Activated T-helper 1 cell treated with anti-CD3 and anti-CD28 coated beads, Interleukin-12 subunit alpha, Interleukin-12 subunit beta, Interleukin-2, Interleukin-4 antibody, amounts not matched to agents 30 ng/mL and 10 ng/mL and 1 ng/mL, durations not matched to agents 14 hours and 24 hours and 36 hours (primary cell): ENCODE data around the gene C4orf17. TPM values are rescaled to one million over a fixed set of nuclear protein-coding genes. Genes with fewer than 3 reads are reported as not detected.
A peak's percentile ranks its signal among the peaks of the same experiment; 100 is the strongest.
"Not testable (repeated sequence)": the region's sequence is repeated elsewhere in the genome, so short reads cannot be mapped to it uniquely, and the experiment has no call there.

Experiments
- DNase-seq: peaks from one replicate; pipeline ENCODE4 v3.0.0; 2021; ENCODE audit warnings: low spot score
- H3K27ac Mint-ChIP-seq: one replicate; pipeline ENCODE4 v1.8.0; 2021; ENCODE audit warnings: mild to moderate bottlenecking, mixed read lengths
- H3K27me3 Mint-ChIP-seq: one replicate; pipeline ENCODE4 v1.8.0; 2022; ENCODE audit warnings: mild to moderate bottlenecking, moderate library complexity, mixed read lengths; ENCODE audit not compliant: insufficient read depth
- H3K36me3 Mint-ChIP-seq: one replicate; pipeline ENCODE4 v1.8.0; 2021; ENCODE audit warnings: low read depth, mixed read lengths
- H3K4me1 Mint-ChIP-seq: one replicate; pipeline ENCODE4 v1.8.0; 2021; ENCODE audit warnings: low read depth, mixed read lengths
- H3K4me3 Mint-ChIP-seq: one replicate; pipeline ENCODE4 v1.8.0; 2021; ENCODE audit warnings: mild to moderate bottlenecking, moderate library complexity, mixed read lengths
- H3K9me3 Mint-ChIP-seq: one replicate; pipeline ENCODE4 v1.8.0; 2021; ENCODE audit warnings: mixed read lengths
- intact Hi-C: fragments of 100-400 bp; cut with micrococcal nuclease; formaldehyde crosslinking; loops from one replicate; pipeline ENCODE4 v1.15.1; 2024
- total RNA-seq: library from RNA; stranded (reverse); gene quantifications from 2 replicates; pipeline ENCODE4 v1.2.3, GENCODE V29; 2022

Gene C4orf17
- not detected in 2 replicates for total RNA-seq

GRCh38 chr4:99510721-99511120, at the start of gene C4orf17:
Gene C4orf17, plus strand, starts transcription at chr4:99511021. Its CDS starts 2,061 bp downstream, at chr4:99513082.
- H3K4me3 Mint-ChIP-seq, result no peak within 1 kb of the TSS
- H3K27ac Mint-ChIP-seq, result no peak within 1 kb of the TSS
- peaks cover 5% of the 10 kb centered on the region for H3K27me3 Mint-ChIP-seq
- H3K36me3 Mint-ChIP-seq, result peaks cover 9% of the 10 kb centered on the region
- H3K4me1 Mint-ChIP-seq, result peaks cover 31% of the 10 kb centered on the region
- DNase-seq, result no peak
- intact Hi-C loops, result no loop called here
- peaks cover 16% of the 10 kb centered on the region for H3K9me3 Mint-ChIP-seq

DNA sequence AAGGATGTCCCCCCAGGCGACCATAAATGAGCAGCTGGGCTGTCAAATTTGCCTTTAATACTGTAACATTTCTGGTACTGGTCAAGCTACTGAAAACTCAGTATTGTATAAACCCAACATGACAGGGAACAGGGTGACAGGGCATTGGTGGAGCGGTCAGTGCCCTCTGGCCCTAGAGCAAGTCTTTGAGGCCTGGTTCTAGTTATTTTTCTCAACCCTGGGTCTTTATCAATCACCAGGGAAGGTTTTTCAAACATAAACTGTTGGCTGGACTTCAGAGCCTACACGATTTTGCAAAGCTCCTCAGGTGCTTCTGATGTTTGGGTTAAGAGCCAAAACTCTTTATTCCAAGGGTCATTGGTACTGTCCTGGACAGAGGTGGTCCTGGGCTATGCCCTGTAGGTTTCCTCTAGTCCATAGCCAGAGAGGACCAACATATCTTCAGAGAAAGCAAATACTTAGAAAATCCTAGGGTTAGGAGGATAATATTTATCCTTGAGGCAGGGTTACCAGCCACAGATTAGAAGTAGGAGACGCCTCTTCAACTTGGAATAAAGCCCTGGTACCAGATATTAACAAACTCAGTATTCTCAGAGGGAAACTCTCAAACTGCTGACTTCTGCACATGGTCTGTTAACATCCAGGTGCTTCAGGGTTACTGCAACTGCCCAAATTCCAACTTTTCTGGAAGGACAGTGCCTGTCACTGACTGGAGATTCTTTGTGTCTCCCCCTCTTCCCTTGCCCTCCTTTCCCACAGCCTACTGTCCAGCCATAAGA, 49.0 kb upstream of the C4orf17 start:
- Mint-ChIP-seq H3K9me3 (no peaks in the 10 kb centered on the region), H3K4me1 (no peaks in the 10 kb centered on the region), H3K27ac (no peak overlapping the region), H3K4me3 (no peak overlapping the region), H3K36me3 (no peaks in the 10 kb centered on the region), H3K27me3 (peaks cover 7% of the 10 kb centered on the region)
- no peak for DNase-seq
- intact Hi-C loops, result loop anchor here (2.0 kb wide), 2 partner anchors 423 to 467 kb away; partner anchors contain the start of gene METAP1

GRCh38 chr4:99462875-99463464, 47.9 kb upstream of the C4orf17 start:
- no peaks in the 10 kb centered on the region for H3K4me1 Mint-ChIP-seq
- H3K27me3 Mint-ChIP-seq, result peaks cover 11% of the 10 kb centered on the region
- H3K27ac Mint-ChIP-seq, result no peak overlapping the region
- intact Hi-C loops, result loop anchor here (1.0 to 2.0 kb wide), 4 partner anchors 58 to 468 kb away; partner anchors contain the start of gene METAP1
- H3K9me3 Mint-ChIP-seq, result no peaks in the 10 kb centered on the region
- peak; percentile 37 for DNase-seq
- H3K36me3 Mint-ChIP-seq, result no peaks in the 10 kb centered on the region
- H3K4me3 Mint-ChIP-seq, result no peak overlapping the region

- no peaks in the 10 kb centered on the region for H3K9me3 Mint-ChIP-seq
- no peak overlapping the region for H3K4me3 Mint-ChIP-seq
- DNase-seq, result no peak
- H3K27me3 Mint-ChIP-seq, result peaks cover 11% of the 10 kb centered on the region
- H3K27ac Mint-ChIP-seq, result no peak overlapping the region
- no peaks in the 10 kb centered on the region for H3K36me3 Mint-ChIP-seq
- intact Hi-C loops, result loop anchor here (1.0 to 2.0 kb wide), 4 partner anchors 58 to 469 kb away; partner anchors contain the start of gene METAP1
- no peaks in the 10 kb centered on the region for H3K4me1 Mint-ChIP-seq
These were observed 47.3 kb upstream of the C4orf17 start for GRCh38 chr4:99463566-99463965.

DNA sequence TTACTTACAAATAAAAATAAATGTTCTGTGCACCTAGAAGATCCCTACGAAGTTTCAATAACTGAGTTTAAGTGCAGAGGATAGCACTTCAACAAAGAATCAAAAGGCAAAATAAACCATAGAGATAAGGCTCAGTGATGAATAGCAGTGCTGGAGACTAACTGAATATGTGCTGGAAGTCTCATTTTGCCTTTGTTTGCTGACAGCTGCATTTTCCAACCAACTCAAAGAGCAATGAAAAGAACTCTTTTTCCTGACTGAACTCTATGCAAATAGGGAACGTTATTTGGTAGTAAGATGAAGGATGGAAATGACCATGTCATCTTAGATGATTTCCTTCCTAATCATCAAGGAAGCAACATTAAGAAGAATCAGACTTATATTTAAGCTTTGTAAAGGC, 42.9 kb upstream of the C4orf17 start:
- no peak for DNase-seq
- Mint-ChIP-seq H3K36me3 (no peaks in the 10 kb centered on the region), H3K4me1 (no peaks in the 10 kb centered on the region), H3K27ac (no peak overlapping the region), H3K4me3 (no peak overlapping the region), H3K9me3 (no peaks in the 10 kb centered on the region), H3K27me3 (peaks cover 11% of the 10 kb centered on the region)
- intact Hi-C loops, result no loop called here

- Mint-ChIP-seq H3K9me3 (no peaks in the 10 kb centered on the region), H3K4me3 (no peak overlapping the region), H3K27me3 (peaks cover 9% of the 10 kb centered on the region), H3K27ac (no peak overlapping the region), H3K4me1 (no peaks in the 10 kb centered on the region), H3K36me3 (no peaks in the 10 kb centered on the region)
- intact Hi-C loops, result no loop called here
- no peak for DNase-seq
These were observed 41.9 kb upstream of the C4orf17 start for GRCh38 chr4:99468889-99469288.

- no peak overlapping the region for H3K4me3 Mint-ChIP-seq
- H3K36me3 Mint-ChIP-seq, result no peaks in the 10 kb centered on the region
- no peak overlapping the region for H3K27ac Mint-ChIP-seq
- H3K4me1 Mint-ChIP-seq, result no peaks in the 10 kb centered on the region
- DNase-seq, result no peak
- intact Hi-C loops, result no loop called here
- H3K27me3 Mint-ChIP-seq, result peaks cover 11% of the 10 kb centered on the region
- no peaks in the 10 kb centered on the region for H3K9me3 Mint-ChIP-seq
These were observed 39.5 kb upstream of the C4orf17 start for GRCh38 chr4:99471349-99471748.

DNA sequence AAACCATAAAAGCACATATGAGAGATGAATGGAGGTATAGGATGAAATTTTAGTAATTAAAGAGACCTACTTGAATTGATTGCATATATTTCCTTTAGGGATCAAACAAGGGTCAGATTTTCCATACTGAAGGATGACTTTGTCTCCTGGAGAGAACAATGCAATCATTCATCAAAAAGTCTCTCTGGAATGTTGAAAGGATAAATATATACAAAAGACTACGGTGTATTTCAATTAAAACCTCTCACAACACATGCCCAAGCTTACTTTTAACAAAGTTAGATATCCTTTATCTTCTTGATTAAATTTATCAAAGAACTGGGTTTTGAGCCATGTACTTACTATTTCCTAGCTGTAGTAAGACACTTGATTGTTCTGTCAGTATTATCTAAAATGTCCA, 38.9 kb upstream of the C4orf17 start:
- no peak overlapping the region for H3K4me3 Mint-ChIP-seq
- DNase-seq, result no peak
- no peak overlapping the region for H3K27ac Mint-ChIP-seq
- H3K9me3 Mint-ChIP-seq, result no peaks in the 10 kb centered on the region
- H3K36me3 Mint-ChIP-seq, result no peaks in the 10 kb centered on the region
- H3K4me1 Mint-ChIP-seq, result no peaks in the 10 kb centered on the region
- peaks cover 11% of the 10 kb centered on the region for H3K27me3 Mint-ChIP-seq
- intact Hi-C loops, result no loop called here

GRCh38 chr4:99473131-99473530, 37.7 kb upstream of the C4orf17 start:
- H3K27ac Mint-ChIP-seq, result no peak overlapping the region
- H3K36me3 Mint-ChIP-seq, result no peaks in the 10 kb centered on the region
- H3K9me3 Mint-ChIP-seq, result no peaks in the 10 kb centered on the region
- H3K4me1 Mint-ChIP-seq, result no peaks in the 10 kb centered on the region
- intact Hi-C loops, result no loop called here
- no peak for DNase-seq
- peaks cover 7% of the 10 kb centered on the region for H3K27me3 Mint-ChIP-seq
- H3K4me3 Mint-ChIP-seq, result no peak overlapping the region

GRCh38 chr4:99483636-99484035, 27.2 kb upstream of the C4orf17 start:
- intact Hi-C loops, result no loop called here
- Mint-ChIP-seq H3K9me3 (peaks cover 32% of the 10 kb centered on the region), H3K4me1 (no peaks in the 10 kb centered on the region), H3K4me3 (no peak overlapping the region), H3K27ac (no peak overlapping the region), H3K36me3 (no peaks in the 10 kb centered on the region), H3K27me3 (peaks cover 3% of the 10 kb centered on the region)
- DNase-seq, result no peak

DNA sequence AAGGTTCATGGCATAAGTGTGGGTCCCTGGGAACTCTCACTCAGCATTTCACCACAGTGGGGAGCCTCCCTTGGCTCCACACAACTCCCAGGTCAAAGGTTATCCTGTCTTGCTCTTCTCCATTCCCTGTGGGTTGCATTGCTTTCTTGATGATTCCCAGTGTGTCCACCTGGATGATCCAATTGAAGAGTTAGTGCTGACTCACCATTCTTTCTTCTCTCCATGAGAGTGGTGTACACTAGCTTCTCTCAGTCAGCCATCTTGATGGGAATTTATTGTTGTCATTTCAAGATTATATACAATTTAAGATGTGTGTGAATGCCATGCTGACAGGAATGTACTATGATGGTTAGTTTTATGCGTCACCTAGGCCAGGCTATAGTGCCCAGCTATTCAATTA, 25.6 kb upstream of the C4orf17 start:
- Mint-ChIP-seq H3K4me3 (no peak overlapping the region), H3K27me3 (peaks cover 3% of the 10 kb centered on the region), H3K4me1 (no peaks in the 10 kb centered on the region), H3K36me3 (no peaks in the 10 kb centered on the region), H3K27ac (no peak overlapping the region), H3K9me3 (peaks cover 39% of the 10 kb centered on the region)
- intact Hi-C loops, result no loop called here
- DNase-seq, result no peak

GRCh38 chr4:99486648-99487047, 24.2 kb upstream of the C4orf17 start:
- DNase-seq, H3K4me1 Mint-ChIP-seq, H3K27ac Mint-ChIP-seq, H3K27me3 Mint-ChIP-seq, intact Hi-C loops, H3K4me3 Mint-ChIP-seq, H3K36me3 Mint-ChIP-seq: not testable (repeated sequence)
- H3K9me3 Mint-ChIP-seq, result peaks cover 39% of the 10 kb centered on the region

- H3K36me3 Mint-ChIP-seq, result no peaks in the 10 kb centered on the region
- H3K4me3 Mint-ChIP-seq, result no peak overlapping the region
- no peaks in the 10 kb centered on the region for H3K4me1 Mint-ChIP-seq
- H3K9me3 Mint-ChIP-seq, result peaks cover 51% of the 10 kb centered on the region
- no peak overlapping the region for H3K27ac Mint-ChIP-seq
- no peak for DNase-seq
- intact Hi-C loops, result no loop called here
- H3K27me3 Mint-ChIP-seq, result no peaks in the 10 kb centered on the region
These were observed 20.5 kb upstream of the C4orf17 start for GRCh38 chr4:99490286-99490685.
